NCI-H774 (cell line): Measurements from ENCODE around the gene KLHL15.
"Not testable (repeated sequence)": the region's sequence is repeated elsewhere in the genome, so short reads cannot be mapped to it uniquely, and the experiment has no call there.

Experiments
- DNase-seq: peaks from one replicate; lab custom pipeline; 2025; lab: John Stamatoyannopoulos, UW

Gene KLHL15

DNA sequence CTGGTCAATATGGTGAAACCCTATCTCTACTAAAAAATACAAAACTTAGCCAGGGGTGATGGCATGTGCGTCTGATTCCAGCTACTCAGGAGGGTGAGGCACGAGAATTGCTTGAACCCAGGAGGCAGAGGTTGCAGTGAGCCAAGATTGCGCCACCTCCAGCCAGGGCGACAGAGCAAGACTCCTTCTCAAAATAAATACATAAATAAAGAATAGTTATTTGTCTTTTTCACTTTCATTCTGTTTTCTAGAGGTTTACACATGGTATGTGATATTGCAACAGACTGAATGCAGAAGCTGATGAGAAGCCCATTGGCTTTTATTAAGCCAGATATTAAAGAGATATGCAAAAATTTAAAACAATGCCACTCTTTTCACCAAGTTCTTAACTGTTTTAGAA, 8.2 kb downstream of the KLHL15 start:
- DNase-seq, result no peak

DNA sequence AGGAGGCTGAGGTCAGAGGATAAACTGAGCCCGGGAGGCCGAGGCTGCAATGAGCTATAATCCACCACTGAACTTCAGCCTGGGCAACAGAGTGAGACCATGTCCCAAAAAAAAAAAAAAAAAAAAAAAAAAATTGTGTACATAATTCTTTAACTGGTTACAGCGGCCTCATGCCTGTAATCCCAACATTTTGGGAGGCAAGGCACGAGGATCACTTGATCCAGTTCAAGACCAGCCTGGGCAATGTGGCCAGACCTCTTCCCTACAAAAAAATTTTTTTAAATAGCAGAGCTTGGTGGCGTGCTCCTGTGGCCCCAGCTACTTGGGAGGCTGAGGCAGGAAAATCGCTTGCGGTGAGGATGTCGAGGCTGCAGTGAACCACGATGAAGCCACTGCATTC, 9.3 kb downstream of the KLHL15 start:
- DNase-seq, result no peak

DNA sequence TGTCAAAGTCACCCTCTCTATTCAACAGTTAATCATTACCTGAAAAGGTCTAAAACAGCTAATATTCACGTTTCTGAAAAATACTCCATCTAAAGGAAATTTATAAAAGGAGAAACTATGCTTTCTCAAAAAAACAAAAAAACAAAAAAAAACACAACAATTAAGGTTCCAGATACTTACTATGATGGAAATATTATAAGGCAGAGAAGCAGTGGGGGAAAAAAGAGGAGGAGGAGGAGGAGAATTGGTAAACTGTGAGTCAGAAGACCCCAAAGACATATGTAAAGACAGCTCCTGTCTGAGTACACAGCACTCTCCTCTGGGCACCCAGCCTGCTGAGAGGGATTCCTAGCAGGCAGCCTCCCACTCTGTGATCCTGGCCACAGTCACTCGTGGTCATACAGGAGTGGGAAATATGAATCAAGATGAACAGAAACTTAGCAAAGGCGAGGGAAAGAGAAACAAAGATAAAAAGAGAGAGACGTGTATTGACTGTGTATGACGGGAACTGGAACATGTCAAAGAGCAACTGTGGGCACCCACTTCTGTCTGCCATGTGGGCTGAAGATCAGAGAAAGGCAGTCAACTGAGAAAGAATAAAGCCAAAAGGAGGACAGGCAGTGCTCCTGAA, 12.5 kb downstream of the KLHL15 start:
- no peak for DNase-seq

- no peak for DNase-seq
Measured at GRCh38 chrX:24012266-24012665, 14.7 kb downstream of the KLHL15 start.

DNA sequence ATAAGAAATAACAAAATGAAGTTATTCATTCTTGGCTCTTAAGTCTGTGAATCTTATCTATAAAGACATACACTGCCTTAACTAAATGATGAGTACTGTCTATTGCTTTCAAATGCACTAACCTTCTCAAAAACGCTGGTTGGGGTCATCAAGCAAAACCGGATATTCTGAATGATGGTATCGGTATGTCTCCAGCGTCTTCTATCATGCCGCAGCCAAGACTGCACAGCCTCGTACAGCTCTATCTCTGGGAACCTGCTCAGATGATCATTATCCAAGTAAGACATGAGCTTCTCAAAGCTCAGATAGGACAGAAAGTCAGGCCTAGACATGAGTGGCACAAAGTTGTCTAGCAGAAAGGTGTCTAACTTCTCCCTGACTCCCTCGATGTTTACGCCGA, 21.1 kb downstream of the KLHL15 start:
- no peak for DNase-seq

GRCh38 chrX:24005028-24005427, 22.0 kb downstream of the KLHL15 start:
- no peak for DNase-seq

DNA sequence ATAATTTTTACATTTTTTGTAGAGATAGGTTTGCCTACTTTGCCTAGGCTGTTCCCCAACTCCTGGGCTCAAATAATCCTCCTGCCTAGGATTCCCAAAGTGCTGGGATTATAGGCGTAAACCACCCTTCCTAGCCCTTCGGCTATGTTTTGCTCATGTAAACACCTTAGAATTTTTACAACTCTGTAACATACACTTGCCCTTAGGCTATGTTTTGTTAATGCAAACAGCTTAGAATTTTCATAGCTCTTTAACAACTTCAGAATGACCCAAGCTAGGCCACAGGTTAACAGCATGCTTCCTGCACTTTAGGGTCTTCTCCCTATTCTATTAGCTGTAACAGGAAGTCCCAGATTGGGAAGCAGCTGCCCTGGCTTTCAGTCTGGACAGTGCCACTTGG, 24.2 kb downstream of the KLHL15 start:
- DNase-seq, result no peak

DNA sequence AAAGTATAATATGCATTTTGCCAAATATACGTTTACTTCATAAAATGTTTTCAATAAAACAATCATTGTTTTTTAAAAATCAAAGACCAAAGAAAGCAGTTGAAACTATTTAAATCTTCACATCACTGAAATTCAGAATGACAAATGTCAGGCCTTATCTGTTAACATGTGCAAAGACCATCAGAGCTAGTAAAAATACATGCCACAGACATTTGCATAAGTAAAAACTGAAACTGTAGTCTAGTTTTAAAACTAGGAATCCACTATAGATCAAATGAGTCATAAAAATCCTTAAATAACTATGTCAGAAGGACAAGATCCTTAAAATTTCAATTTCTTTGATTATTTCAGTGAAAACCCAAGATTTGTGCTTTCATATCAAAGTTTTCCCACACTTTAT, 24.8 kb downstream of the KLHL15 start:
- no peak for DNase-seq

- DNase-seq, result no peak
Measured at GRCh38 chrX:23999671-24000070, 27.3 kb downstream of the KLHL15 start.

DNA sequence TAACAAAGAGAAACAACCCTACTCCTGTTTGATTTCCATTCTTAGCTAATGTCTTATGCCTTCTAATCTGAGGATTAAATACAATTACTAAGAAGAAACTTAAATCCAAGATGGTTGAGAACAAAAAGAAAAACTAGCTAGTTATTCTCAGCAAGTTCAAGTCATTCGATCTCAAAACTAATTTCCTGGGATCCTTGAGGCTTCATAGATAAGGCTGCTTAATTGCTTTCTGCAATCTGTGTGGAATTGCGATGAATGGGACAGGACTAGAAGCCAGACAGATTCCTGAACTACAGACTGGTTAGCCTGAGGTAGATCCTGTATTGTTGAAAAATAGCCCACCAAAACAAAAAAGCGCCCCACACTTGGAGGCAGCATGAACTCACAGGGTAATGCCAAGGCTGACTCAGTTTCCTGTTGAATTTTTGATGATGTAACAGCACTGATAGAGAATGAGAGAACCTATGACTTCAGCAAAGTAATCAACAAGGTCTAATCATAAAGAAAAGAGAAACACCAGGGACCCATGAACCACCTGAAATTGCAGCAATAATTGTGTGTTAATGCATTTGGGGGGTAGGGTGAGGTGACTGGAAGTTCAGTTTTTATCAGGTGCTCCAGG, 33.9 kb downstream of the KLHL15 start:
- no peak for DNase-seq

GRCh38 chrX:23992431-23992830, 34.6 kb downstream of the KLHL15 start:
- no peak for DNase-seq

- no peak for DNase-seq
Measured at GRCh38 chrX:23990455-23990854, 36.5 kb downstream of the KLHL15 start.

- no peak for DNase-seq
Measured at GRCh38 chrX:23989689-23990088, 37.3 kb downstream of the KLHL15 start.

DNA sequence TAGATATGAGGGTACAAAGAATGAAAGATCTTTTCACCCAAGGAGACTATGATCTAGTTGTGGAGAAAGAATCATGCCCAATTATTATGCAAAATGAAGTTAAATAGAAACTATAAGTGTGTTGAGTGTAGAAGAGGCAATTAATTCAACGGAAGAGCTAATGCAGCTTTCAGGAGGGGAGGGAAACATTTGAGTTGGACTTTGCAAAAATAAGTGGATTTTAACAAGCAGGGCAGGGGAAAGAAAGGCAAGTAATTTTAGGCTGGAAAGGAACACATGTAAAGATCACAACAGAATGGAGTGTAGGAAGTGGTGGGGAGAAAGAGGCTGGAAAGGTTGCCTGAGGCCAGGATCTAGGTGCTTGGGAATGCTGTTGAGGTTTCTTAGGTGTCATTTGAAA, 44.1 kb downstream of the KLHL15 start:
- no peak for DNase-seq

- DNase-seq, result no peak
Measured at GRCh38 chrX:23981711-23982110, 45.3 kb downstream of the KLHL15 start.

DNA sequence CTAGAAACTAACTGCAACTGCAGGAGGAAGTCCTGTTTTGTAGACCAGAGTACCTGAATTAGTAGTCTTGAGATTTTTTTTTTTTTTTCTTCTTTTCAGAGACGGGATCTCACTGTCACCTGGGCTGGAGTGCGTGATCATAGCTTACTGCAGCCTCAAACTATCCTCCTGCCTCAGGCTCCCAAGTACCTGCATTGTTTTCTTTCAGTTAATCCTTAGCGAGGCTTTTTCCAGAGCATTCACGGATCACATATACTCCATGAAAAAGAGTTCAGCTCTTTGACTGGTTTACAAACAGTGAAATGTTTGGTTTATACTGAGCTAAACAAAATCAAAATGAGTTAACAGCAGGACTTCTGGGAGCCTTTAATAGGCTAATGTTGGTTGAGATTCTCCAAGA, 45.8 kb downstream of the KLHL15 start:
- no peak for DNase-seq

GRCh38 chrX:23980011-23980441, 47.0 kb downstream of the KLHL15 start:
- DNase-seq, result no peak

- DNase-seq, result no peak
Measured at GRCh38 chrX:23978491-23978890, 48.5 kb downstream of the KLHL15 start.

DNA sequence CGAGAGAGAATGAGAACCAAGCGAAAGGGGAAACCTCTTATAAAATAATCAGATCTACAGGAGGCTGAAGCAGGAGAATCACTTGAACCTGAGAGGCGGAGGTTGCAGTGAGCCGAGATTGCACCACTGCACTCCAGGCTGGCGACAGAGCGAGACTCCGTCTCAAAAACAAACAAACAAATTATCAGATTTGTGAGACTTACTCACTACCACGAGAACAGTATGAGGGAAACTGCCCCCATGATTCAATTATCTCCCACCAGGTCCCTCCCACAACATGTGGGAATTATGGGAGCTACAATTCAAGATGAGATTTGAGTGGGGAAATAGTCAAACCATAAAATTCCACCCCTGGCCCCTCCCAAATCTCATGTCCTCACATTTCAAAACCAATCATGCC, 61.4 kb downstream of the KLHL15 start:
- DNase-seq, result not testable (repeated sequence)

GRCh38 chrX:23964191-23964590, 62.8 kb downstream of the KLHL15 start:
- no peak for DNase-seq

GRCh38 chrX:23959781-23960180, 67.2 kb downstream of the KLHL15 start:
- DNase-seq, result no peak

GRCh38 chrX:23954396-23954795, 72.6 kb downstream of the KLHL15 start:
- no peak for DNase-seq

- no peak for DNase-seq
Measured at GRCh38 chrX:23953908-23954269, 73.1 kb downstream of the KLHL15 start.
